ENCODE data around the gene GNAQ. TPM values are rescaled to one million over a fixed set of nuclear protein-coding genes. Genes with fewer than 3 reads are reported as not detected.

GNAQ gene
- total and polyA plus RNA-seq, 2 of the 4 experiments (the other 2 are of a cell fraction): 23.1 to 50.7 TPM

DNA sequence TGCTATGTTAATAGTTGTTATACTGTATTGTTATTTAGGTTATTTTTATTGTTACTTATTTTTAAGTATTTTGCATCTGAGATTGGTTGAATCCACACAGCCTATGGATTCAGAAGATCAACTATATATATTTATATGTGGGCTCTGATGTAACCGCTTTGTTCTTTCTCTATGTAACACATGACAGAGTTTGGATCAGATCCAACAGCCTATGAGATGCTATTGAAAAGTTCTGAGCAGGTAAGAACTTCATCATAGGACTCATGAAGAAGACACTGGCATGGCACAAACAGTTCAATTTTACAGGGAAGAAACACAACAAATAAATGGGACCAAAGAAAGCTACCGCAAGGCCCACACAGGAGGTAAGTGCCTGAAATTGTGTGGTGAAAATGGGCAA, 93.4 kb downstream of the GNAQ start:
- peaks cover 12 to 30% of the 10 kb centered on the region in 2 experiments for H3K79me1 ChIP-seq (ENCODE audit: low read depth in 1 of 2, low read length in 2 of 2)
- no peak overlapping the region for H2BK120ac ChIP-seq (ENCODE audit: low read depth, low read length)
- intact Hi-C loops (cut with micrococcal nuclease) (loop anchor here (2.0 kb wide), 1 partner anchor 33 kb away; no protein-coding TSS in a partner anchor), in situ Hi-C loops (cut with MboI; ENCODE audit: low sequenced_read_pairs) (no loop called here), dilution Hi-C loops (cut with HindIII; ENCODE audit: low sequenced_read_pairs, unreplicated experiment) (no loop called here)
- H2AK9ac ChIP-seq (replicated peaks; ENCODE audit: low read depth, low read length, poor library complexity): no peak overlapping the region
- H2BK15ac ChIP-seq (ENCODE audit: low read depth, low read length): no peak overlapping the region
- H3K14ac ChIP-seq (replicated peaks; ENCODE audit: low read depth, low read length): no peak overlapping the region
- H3K56ac ChIP-seq (ENCODE audit: extremely low read depth, insufficient read depth, low read length): no peak overlapping the region
- no peak overlapping the region for H3K9ac ChIP-seq (ENCODE audit: low read depth, low read length)
- H3K4me2 ChIP-seq (ENCODE audit: low read depth, low read length): no peak overlapping the region
- H3K18ac ChIP-seq (ENCODE audit: low read depth, low read length): no peak overlapping the region
- TF ChIP-seq FOS (IDR thresholded peaks at IDR 0.05; ENCODE audit: low read depth, low read length): no peak
- TF ChIP-seq MAFK (IDR thresholded peaks at IDR 0.05; ENCODE audit: low read depth, low read length): no peak
- no peak for TF ChIP-seq POLR2A (IDR thresholded peaks at IDR 0.05; ENCODE audit: low read depth, low read length)
- TF ChIP-seq CHD1 (IDR thresholded peaks at IDR 0.05; ENCODE audit: low read depth, low read length): no peak
- no peak for TF ChIP-seq BHLHE40 (IDR thresholded peaks at IDR 0.05; ENCODE audit: low read depth, low read length)
- TF ChIP-seq RCOR1 (IDR thresholded peaks at IDR 0.05; ENCODE audit: insufficient replicate concordance, low read length): no peak
- TF ChIP-seq NFE2L2 (IDR thresholded peaks at IDR 0.05; ENCODE audit: low read depth, low read length): no peak
- no peak for TF ChIP-seq RAD21 (IDR thresholded peaks at IDR 0.05; ENCODE audit: low read length)
- TF ChIP-seq MAZ (IDR thresholded peaks at IDR 0.05; ENCODE audit: borderline replicate concordance, low read depth, low read length): no peak
- TF ChIP-seq, protein P1, sequence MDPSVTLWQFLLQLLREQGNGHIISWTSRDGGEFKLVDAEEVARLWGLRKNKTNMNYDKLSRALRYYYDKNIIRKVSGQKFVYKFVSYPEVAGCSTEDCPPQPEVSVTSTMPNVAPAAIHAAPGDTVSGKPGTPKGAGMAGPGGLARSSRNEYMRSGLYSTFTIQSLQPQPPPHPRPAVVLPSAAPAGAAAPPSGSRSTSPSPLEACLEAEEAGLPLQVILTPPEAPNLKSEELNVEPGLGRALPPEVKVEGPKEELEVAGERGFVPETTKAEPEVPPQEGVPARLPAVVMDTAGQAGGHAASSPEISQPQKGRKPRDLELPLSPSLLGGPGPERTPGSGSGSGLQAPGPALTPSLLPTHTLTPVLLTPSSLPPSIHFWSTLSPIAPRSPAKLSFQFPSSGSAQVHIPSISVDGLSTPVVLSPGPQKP (IDR thresholded peaks at IDR 0.05; ENCODE audit: borderline replicate concordance, low read depth, low read length): no peak
- TF ChIP-seq, protein P2, sequence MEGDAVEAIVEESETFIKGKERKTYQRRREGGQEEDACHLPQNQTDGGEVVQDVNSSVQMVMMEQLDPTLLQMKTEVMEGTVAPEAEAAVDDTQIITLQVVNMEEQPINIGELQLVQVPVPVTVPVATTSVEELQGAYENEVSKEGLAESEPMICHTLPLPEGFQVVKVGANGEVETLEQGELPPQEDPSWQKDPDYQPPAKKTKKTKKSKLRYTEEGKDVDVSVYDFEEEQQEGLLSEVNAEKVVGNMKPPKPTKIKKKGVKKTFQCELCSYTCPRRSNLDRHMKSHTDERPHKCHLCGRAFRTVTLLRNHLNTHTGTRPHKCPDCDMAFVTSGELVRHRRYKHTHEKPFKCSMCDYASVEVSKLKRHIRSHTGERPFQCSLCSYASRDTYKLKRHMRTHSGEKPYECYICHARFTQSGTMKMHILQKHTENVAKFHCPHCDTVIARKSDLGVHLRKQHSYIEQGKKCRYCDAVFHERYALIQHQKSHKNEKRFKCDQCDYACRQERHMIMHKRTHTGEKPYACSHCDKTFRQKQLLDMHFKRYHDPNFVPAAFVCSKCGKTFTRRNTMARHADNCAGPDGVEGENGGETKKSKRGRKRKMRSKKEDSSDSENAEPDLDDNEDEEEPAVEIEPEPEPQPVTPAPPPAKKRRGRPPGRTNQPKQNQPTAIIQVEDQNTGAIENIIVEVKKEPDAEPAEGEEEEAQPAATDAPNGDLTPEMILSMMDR (conservative IDR thresholded peaks at IDR 0.05; ENCODE audit: low read depth, low read length): no peak
- TF ChIP-seq MXI1 (IDR thresholded peaks at IDR 0.05; ENCODE audit: borderline replicate concordance, low read depth, low read length): no peak
- TF ChIP-seq RFX5 (IDR thresholded peaks at IDR 0.05; ENCODE audit: low read depth, low read length): no peak
- TF ChIP-seq, protein P3, sequence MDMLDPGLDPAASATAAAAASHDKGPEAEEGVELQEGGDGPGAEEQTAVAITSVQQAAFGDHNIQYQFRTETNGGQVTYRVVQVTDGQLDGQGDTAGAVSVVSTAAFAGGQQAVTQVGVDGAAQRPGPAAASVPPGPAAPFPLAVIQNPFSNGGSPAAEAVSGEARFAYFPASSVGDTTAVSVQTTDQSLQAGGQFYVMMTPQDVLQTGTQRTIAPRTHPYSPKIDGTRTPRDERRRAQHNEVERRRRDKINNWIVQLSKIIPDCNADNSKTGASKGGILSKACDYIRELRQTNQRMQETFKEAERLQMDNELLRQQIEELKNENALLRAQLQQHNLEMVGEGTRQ (IDR thresholded peaks at IDR 0.05; ENCODE audit: low read depth, low read length): no peak
- TF ChIP-seq CEBPB (IDR thresholded peaks at IDR 0.05; ENCODE audit: low read depth, low read length): no peak
- TF ChIP-seq SMC3 (IDR thresholded peaks at IDR 0.05; ENCODE audit: low read depth, low read length): no peak
- no peak overlapping the region for H2AFZ ChIP-seq (replicated peaks; ENCODE audit: low read length, poor library complexity)
- no peaks in the 10 kb centered on the region for H3K9me3 ChIP-seq (ENCODE audit: control insufficient read depth, insufficient read depth, low read length)
- H3K9me1 ChIP-seq (ENCODE audit: insufficient read depth, low read length): 0 out of 2 replicates have a peak, but pooled peaks cover 2% of the 10 kb centered on the region
- no peak overlapping the region for H2BK20ac ChIP-seq (ENCODE audit: low read depth, low read length)
- H4K5ac ChIP-seq (ENCODE audit: low read depth, low read length): no peak overlapping the region
- CTCF ChIA-PET: no interaction called here
- no peak overlapping the region for H3K23ac ChIP-seq (ENCODE audit: low read depth, low read length)
- DNase-seq (no peak), ATAC-seq (ENCODE audit: low read depth) (no peak)
- BruUV-seq (replicated peaks): no TSS peak
- no peak overlapping the region for H4K8ac ChIP-seq (ENCODE audit: low read depth in 2 of 2, low read length in 2 of 2)
- H3K4me3 ChIP-seq (ENCODE audit: insufficient read depth, low read depth, low read length): no peak overlapping the region
- WGBS, 2 experiments (ENCODE audit: extremely low coverage in 2 of 2, insufficient read length in 1 of 2): no CpG with 5 or more reads among the region's 2 CpGs
- H3K27me3 ChIP-seq (ENCODE audit: control insufficient read depth, insufficient read depth, low read length): no peaks in the 10 kb centered on the region
- no peak overlapping the region for H4K91ac ChIP-seq (ENCODE audit: insufficient read depth, low read depth, low read length)
- no peaks in the 10 kb centered on the region for H3K36me3 ChIP-seq (ENCODE audit: control insufficient read depth, insufficient read depth, low read length)
- H2BK5ac ChIP-seq (ENCODE audit: low read depth, low read length, poor library complexity, severe bottlenecking): no peak overlapping the region
- no peak overlapping the region for H2AK5ac ChIP-seq (ENCODE audit: low read depth, low read length)
- peaks cover under 1% of the 10 kb centered on the region for H3K4me1 ChIP-seq (ENCODE audit: control insufficient read depth, insufficient read depth, low read length)
- no peak overlapping the region for H3K4ac ChIP-seq (ENCODE audit: low read depth, low read length)
- peaks cover 12% of the 10 kb centered on the region for H4K20me1 ChIP-seq (ENCODE audit: insufficient read depth, low read length)
- no peak overlapping the region for H3K27ac ChIP-seq (ENCODE audit: insufficient read depth, low read length)
- POLR2A ChIA-PET (ENCODE audit: unreplicated experiment): no interaction called here

Data from IMR-90 (cell line).